Fibroblast of lung (primary cell): Measurements from ENCODE around the gene C10orf143. TPM values are rescaled to one million over a fixed set of nuclear protein-coding genes. Genes with fewer than 3 reads are reported as not detected.
A peak's percentile ranks its signal among the peaks of the same experiment; 100 is the strongest.

Experiments used
- DNase-seq, 2 donors: peaks; one replicate each; pipeline versions ENCODE4 v3.0.0 to v3.0.0-alpha.2; 2010; ENCODE audit warnings: low read depth in 2 of 2
- H2AFZ ChIP-seq: 2 replicates; pipeline ENCODE4 v1.5.1; 2012; ENCODE audit warnings: low read length, control low read depth, inconsistent platforms
- H3K27ac ChIP-seq: 2 replicates; pipeline ENCODE4 v1.5.1; 2011; ENCODE audit warnings: low read length, control low read depth; ENCODE audit not compliant: insufficient read depth
- H3K27me3 ChIP-seq: 2 replicates; pipeline ENCODE4 v1.5.1; 2011; ENCODE audit warnings: mild to moderate bottlenecking, low read length; ENCODE audit not compliant: control insufficient read depth, insufficient read depth
- H3K36me3 ChIP-seq: 2 replicates; pipeline ENCODE4 v1.5.1; 2011; ENCODE audit warnings: low read length; ENCODE audit not compliant: control insufficient read depth, insufficient read depth
- H3K4me1 ChIP-seq: 2 replicates; pipeline ENCODE4 v1.5.1; 2011; ENCODE audit warnings: low read length; ENCODE audit not compliant: control insufficient read depth, insufficient read depth; ENCODE audit errors: extremely low read depth
- H3K4me2 ChIP-seq: 2 replicates; pipeline ENCODE4 v1.5.1; 2011; ENCODE audit warnings: low read length, control low read depth; ENCODE audit not compliant: insufficient read depth; ENCODE audit errors: extremely low read depth
- H3K4me3 ChIP-seq, 4 experiments: fragments of 200-600 bp in 1 of 4; sonication (generic) in 1 of 4; replicated peaks in 1 of 4; 2 replicates each; pipeline ENCODE4 v1.5.1; 2011 to 2016; ENCODE audit warnings: low read length in 4 of 4, low read depth in 3 of 4, mild to moderate bottlenecking in 3 of 4, control low read depth in 2 of 4, inconsistent platforms in 1 of 4, mixed read lengths in 1 of 4; ENCODE audit not compliant: insufficient read depth in 1 of 4; ENCODE audit errors: control extremely low read depth in 1 of 4
- H3K79me2 ChIP-seq: 2 replicates; pipeline ENCODE4 v1.5.1; 2012; ENCODE audit warnings: mild to moderate bottlenecking, low read length, inconsistent platforms; ENCODE audit not compliant: control insufficient read depth, insufficient read depth
- H3K9ac ChIP-seq: 2 replicates; pipeline ENCODE4 v1.5.1; 2011; ENCODE audit warnings: mild to moderate bottlenecking, low read length, control low read depth; ENCODE audit not compliant: insufficient read depth
- H3K9me3 ChIP-seq: 2 replicates; pipeline ENCODE4 v1.5.1; 2012; ENCODE audit warnings: low read depth, low read length; ENCODE audit not compliant: control insufficient read depth, insufficient read depth
- H4K20me1 ChIP-seq: 2 replicates; pipeline ENCODE4 v1.5.1; 2011; ENCODE audit warnings: low read length; ENCODE audit not compliant: control insufficient read depth, insufficient read depth; ENCODE audit errors: extremely low read depth
- EZH2 ChIP-seq: IDR thresholded peaks from 2 replicates; pipeline ENCODE4 v1.5.1; 2012; ENCODE audit warnings: low read length, control low read depth, mild to moderate bottlenecking; ENCODE audit errors: missing control alignments
- polyA minus RNA-seq: library from RNA; depleted of rRNA, polyadenylated mRNA; stranded (reverse); fragments of >200 nt; gene quantifications from 2 replicates; pipeline ENCODE4 v1.2.3, GENCODE V29; 2011; ENCODE audit warnings: low replicate concordance
- polyA plus RNA-seq, 2 donors: library from polyadenylated mRNA; depleted of rRNA in 1 of 2; stranded (reverse) in 1 of 2; unstranded in 1 of 2; fragments of >200 nt; gene quantifications; 2 replicates each; pipeline ENCODE4 v1.2.1, GENCODE V29; 2011 to 2012; ENCODE audit warnings: missing spikeins in 1 of 2
- total RNA-seq: library from RNA; depleted of rRNA; stranded (reverse); fragments of >200 nt; gene quantifications from 2 replicates; pipeline ENCODE4 v1.2.1, GENCODE V29; 2014
- TF ChIP-seq, protein P1 (sequence below), 2 donors: IDR thresholded peaks in 1 of 2; conservative IDR thresholded peaks in 1 of 2; 1 replicate in 1 of 2; 2 replicates in 1 of 2; pipeline ENCODE4 v1.5.1; 2011 to 2012; ENCODE audit warnings: low read length in 2 of 2, control low read depth in 1 of 2, inconsistent platforms in 1 of 2, low read depth in 1 of 2, mild to moderate bottlenecking in 1 of 2

The C10orf143 gene
- 0.51 and 2.0 TPM in 2 replicates for total RNA-seq
- 1.5 and 1.9 TPM in 2 replicates for polyA plus RNA-seq
- 1.6 and 2.1 TPM in 2 replicates for polyA plus RNA-seq (2012)
- not detected in 2 replicates for polyA minus RNA-seq

DNA sequence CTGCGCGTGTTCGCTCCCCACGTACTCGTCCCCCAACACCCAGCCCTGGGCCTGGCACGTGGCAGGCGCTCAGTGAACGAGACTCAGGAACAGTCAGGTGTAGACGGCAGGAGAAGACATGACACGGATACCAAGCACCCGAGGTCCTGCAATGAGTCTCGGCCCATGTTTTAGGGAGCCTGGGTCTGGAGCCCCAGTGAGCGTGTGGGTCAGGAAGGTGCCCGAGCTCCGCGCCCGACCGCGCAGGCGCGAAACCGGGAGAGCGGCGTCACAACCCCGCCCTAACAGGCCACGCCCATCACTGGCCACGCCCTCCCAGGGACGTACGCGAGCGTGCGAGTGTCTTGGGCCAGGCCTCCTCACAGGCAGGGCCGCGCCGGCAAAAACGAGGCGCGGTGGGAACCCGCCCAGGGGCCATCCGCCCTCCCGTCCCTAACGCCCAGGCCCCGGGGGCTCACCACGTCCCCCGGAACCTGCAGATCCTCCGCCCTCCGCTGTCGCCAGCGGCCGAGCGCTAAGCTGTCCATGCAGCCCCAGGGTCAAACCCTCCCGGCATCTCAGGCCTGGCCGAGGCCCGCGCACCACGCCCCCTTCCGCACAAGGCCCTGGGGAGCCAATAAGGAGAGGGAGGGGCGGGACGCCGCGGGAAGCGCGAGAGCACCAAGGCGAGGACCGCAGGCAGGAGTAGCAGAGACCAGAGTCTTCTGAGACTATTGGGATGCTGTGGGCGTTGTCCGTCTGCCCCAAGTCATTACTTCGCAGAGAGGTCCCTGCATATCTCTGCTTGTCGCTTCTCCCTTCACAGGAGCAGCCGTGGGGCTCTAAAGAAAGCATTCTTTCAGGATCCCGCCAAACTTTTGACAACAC is at the start of gene C10orf143:
Gene C10orf143, minus strand, starts transcription at position 585 of the 867 bp plus-strand sequence. Its CDS starts 58 bp downstream, at position 527.
- Histone ChIP-seq H3K9me3 (no peaks in the 10 kb centered on the region), H3K4me1 (no peaks in the 10 kb centered on the region), H3K36me3 (no peaks in the 10 kb centered on the region), H3K4me2 (peak within 1 kb of the TSS; percentile 100), H2AFZ (peak within 1 kb of the TSS; percentile 98), H4K20me1 (no peaks in the 10 kb centered on the region), H3K27ac (peak within 1 kb of the TSS; percentile 96), H3K4me3 (peak within 1 kb of the TSS; percentile 62 to 94 (median 84)), H3K79me2 (peaks cover 3% of the 10 kb centered on the region), H3K9ac (peak within 1 kb of the TSS; percentile 92), H3K27me3 (no peaks in the 10 kb centered on the region)
- TF ChIP-seq EZH2, result no peak
- TF ChIP-seq, protein P1, sequence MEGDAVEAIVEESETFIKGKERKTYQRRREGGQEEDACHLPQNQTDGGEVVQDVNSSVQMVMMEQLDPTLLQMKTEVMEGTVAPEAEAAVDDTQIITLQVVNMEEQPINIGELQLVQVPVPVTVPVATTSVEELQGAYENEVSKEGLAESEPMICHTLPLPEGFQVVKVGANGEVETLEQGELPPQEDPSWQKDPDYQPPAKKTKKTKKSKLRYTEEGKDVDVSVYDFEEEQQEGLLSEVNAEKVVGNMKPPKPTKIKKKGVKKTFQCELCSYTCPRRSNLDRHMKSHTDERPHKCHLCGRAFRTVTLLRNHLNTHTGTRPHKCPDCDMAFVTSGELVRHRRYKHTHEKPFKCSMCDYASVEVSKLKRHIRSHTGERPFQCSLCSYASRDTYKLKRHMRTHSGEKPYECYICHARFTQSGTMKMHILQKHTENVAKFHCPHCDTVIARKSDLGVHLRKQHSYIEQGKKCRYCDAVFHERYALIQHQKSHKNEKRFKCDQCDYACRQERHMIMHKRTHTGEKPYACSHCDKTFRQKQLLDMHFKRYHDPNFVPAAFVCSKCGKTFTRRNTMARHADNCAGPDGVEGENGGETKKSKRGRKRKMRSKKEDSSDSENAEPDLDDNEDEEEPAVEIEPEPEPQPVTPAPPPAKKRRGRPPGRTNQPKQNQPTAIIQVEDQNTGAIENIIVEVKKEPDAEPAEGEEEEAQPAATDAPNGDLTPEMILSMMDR (conservative IDR thresholded peaks at IDR 0.05 in 1 of 2, IDR thresholded peaks at IDR 0.05 in 1 of 2; ENCODE audit: low read depth in 1 of 2, low read length in 2 of 2), result no peak
- DNase-seq, result peak; percentile 98

DNA sequence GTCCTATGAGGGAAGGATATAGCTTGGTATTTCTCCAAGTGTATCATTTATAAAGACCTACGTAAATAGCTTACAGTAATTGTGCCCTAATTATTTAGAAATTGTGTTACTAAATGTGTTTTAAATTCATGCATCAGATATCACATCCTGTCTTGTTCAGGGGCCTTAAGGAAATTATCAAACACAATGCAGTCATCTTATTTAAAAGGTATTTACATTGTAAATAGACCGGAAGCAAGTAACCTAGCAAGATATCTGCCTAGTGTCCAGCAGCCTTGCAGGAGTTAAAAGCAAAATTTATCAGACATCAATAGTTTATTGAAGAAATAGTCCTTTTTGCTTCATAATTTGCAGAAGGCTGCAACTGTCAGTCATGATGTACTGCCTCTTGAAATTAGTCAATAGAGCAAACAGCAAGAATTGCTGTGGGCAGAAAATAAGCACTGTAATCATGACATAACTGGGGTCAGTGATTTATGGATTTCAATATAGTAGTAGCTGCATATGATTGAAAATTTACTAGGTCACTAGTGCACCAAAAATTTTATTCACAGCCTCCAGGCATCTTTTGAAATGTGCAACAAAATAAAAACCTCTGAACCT is 48.7 kb upstream of the C10orf143 start:
- Histone ChIP-seq H3K9ac (no peak overlapping the region), H3K27ac (no peak overlapping the region), H3K4me2 (no peak overlapping the region), H4K20me1 (no peaks in the 10 kb centered on the region), H3K79me2 (peaks cover 35% of the 10 kb centered on the region), H2AFZ (no peak overlapping the region), H3K9me3 (no peaks in the 10 kb centered on the region), H3K27me3 (no peaks in the 10 kb centered on the region), H3K4me3 (no peak overlapping the region), H3K4me1 (no peaks in the 10 kb centered on the region), H3K36me3 (peaks cover 4% of the 10 kb centered on the region)
- no peak for DNase-seq
- no peak for TF ChIP-seq EZH2
- TF ChIP-seq, protein P1 (conservative IDR thresholded peaks at IDR 0.05 in 1 of 2, IDR thresholded peaks at IDR 0.05 in 1 of 2; ENCODE audit: low read depth in 1 of 2, low read length in 2 of 2), result no peak

DNA sequence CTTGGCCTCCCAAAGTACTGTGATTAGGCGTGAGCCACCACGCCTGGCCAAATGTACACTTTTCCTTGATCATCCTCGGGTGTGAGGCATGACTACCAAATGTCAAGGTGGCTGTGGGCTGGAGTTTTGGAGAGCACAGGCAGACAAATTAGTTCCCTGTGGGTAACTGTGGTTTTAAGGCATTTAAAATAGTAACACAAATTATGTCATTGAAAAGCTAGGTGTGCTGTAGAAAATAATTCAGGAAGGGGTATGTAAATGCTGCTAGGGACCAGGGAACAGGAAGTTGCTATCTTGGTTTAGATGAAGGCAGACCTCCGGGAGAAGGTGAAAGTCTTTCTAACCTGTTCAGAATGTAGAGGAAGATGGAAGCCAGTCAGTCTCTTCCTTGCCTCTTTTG is 35.4 kb upstream of the C10orf143 start:
- Histone ChIP-seq H3K4me1 (no peaks in the 10 kb centered on the region), H4K20me1 (no peaks in the 10 kb centered on the region)

More for the DNA sequence above, 35.4 kb upstream of the C10orf143 start:
- H3K4me2 ChIP-seq, result no peak overlapping the region
- no peak overlapping the region for H2AFZ ChIP-seq
- no peaks in the 10 kb centered on the region for H3K9me3 ChIP-seq
- no peaks in the 10 kb centered on the region for H3K27me3 ChIP-seq
- H3K36me3 ChIP-seq, result peaks cover 6% of the 10 kb centered on the region
- H3K9ac ChIP-seq, result no peak overlapping the region
- no peak overlapping the region for H3K4me3 ChIP-seq
- no peak for DNase-seq
- TF ChIP-seq, protein P1 (conservative IDR thresholded peaks at IDR 0.05 in 1 of 2, IDR thresholded peaks at IDR 0.05 in 1 of 2; ENCODE audit: low read depth in 1 of 2, low read length in 2 of 2), result no peak
- H3K79me2 ChIP-seq, result peaks cover 62% of the 10 kb centered on the region
- no peak overlapping the region for H3K27ac ChIP-seq
